Pancreas (tissue), 10 donors: Measurements from ENCODE around the gene CTSK. TPM values are rescaled to one million over a fixed set of nuclear protein-coding genes. Genes with fewer than 3 reads are reported as not detected.

ENCODE experiments used
- ATAC-seq, 4 donors: fragments of 200-7000 bp; cut with Tn5 transposase; one replicate each; pipeline versions ENCODE4 v1.8.0 to v1.9.1; 2020; ENCODE audit warnings: mild to moderate bottlenecking in 4 of 4, moderate library complexity in 4 of 4
- DNase-seq, 6 donors: peaks; one replicate each; pipeline ENCODE4 v3.0.0-alpha.2; 2020
- FAIRE-seq: peaks from 2 replicates; lab custom pipeline; 2012; peaks lifted over from hg19 to GRCh38; lab: Jason Lieb, UNC
- H3K27ac ChIP-seq, 4 donors: fragments of 200-600 bp; sonication (generic); 1 replicate in 3 of 4; 2 replicates in 1 of 4; pipeline versions ENCODE4 v1.5.0 to v1.8.0; 2020
- H3K27me3 ChIP-seq, 4 donors: fragments of 200-600 bp; one replicate each; pipeline ENCODE4 v1.8.0; 2021
- H3K36me3 ChIP-seq, 3 donors: fragments of 200-600 bp; sonication (generic) in 1 of 3; one replicate each; pipeline versions ENCODE4 v1.5.0 to v1.8.0; 2020 to 2021
- H3K4me1 ChIP-seq, 3 donors: fragments of 200-600 bp; one replicate each; pipeline ENCODE4 v1.8.0; 2021
- H3K4me3 ChIP-seq, 4 donors: fragments of 200-600 bp; sonication (generic) in 2 of 4; one replicate each; pipeline versions ENCODE4 v1.5.0 to v1.8.0; 2020 to 2021
- H3K9me3 ChIP-seq, 4 donors: fragments of 200-600 bp; one replicate each; pipeline ENCODE4 v1.8.0; 2021
- CTCF ChIP-seq, 4 donors: fragments of 200-600 bp; sonication (generic) in 3 of 4; IDR thresholded peaks; one replicate each; pipeline versions ENCODE4 v1.5.0 to v1.8.0; 2021; ENCODE audit warnings: antibody characterized with exemption in 4 of 4
- WGBS, 2 donors: extraction: QIAGEN DNeasy Blood & Tissue Kit; methylation state at CpG; one replicate each; pipeline ENCODE4 v1.1.7; 2013; 5-methylcytosine and 5-hydroxymethylcytosine counted together
- intact Hi-C, 3 donors: fragments of 100-400 bp; cut with DNase I; formaldehyde crosslinking; loops; one replicate each; pipeline versions ENCODE4 v1.11.1 to v1.14.2; 2022
- polyA plus RNA-seq, 2 donors: library from polyadenylated mRNA; stranded (reverse); fragments of 200-250 nt; gene quantifications; one replicate each; pipeline ENCODE4 v1.2.3, GENCODE V29; 2013
- total RNA-seq, 6 donors: library from RNA; stranded (reverse); fragmentation: NEBNext Ultra II Directional in 4 of 6; extraction: Animal tissue kit (Norgen Biotek cat#: 25700) in 4 of 6; gene quantifications; one replicate each; pipeline versions ENCODE4 v1.2.1 to v1.2.4, GENCODE V29; 2021 to 2023
- donor health status: healthy with polysubstance abuse.
- donor health status: DM: no; HTN: no; CAD: no; lungs with moderate emphysema.
- donor health status: DM: no; HTN: no; CAD: no.
- donor health status: control.
- donor health status: control.
- donor health status: Bipolar disorder and iron deficiency.
- donor health status: DM: yes; HTN: yes; CAD: no.
- donor health status: DM: no; HTN: no; CAD: no.
- donor health status: DM: no; HTN: no; CAD: no.
- donor health status: DM: yes; HTN: yes; CAD: no.

The CTSK gene
- total and polyA plus RNA-seq, 8 donors, result 1.5 to 34.6 (median 6.0) TPM

GRCh38 chr1:150751443-150751842, 56.6 kb downstream of the CTSK start:
- no peaks in the 10 kb centered on the region for H3K9me3 ChIP-seq
- no peak for FAIRE-seq
- 84 to 96% methylated on average over 5 to 6 of the region's 6 CpGs for WGBS, 2 donors
- TF ChIP-seq CTCF (IDR thresholded peaks at IDR 0.05), result no peak
- H3K4me1 ChIP-seq, result no peaks in the 10 kb centered on the region
- H3K27me3 ChIP-seq, result no peaks in the 10 kb centered on the region
- no peak for DNase-seq
- H3K4me3 ChIP-seq, result no peak overlapping the region
- H3K27ac ChIP-seq, result no peak overlapping the region
- no peak for ATAC-seq
- intact Hi-C loops, result no loop called here
- no peaks in the 10 kb centered on the region for H3K36me3 ChIP-seq

- no peak overlapping the region for H3K4me3 ChIP-seq
- no peaks in the 10 kb centered on the region for H3K4me1 ChIP-seq
- H3K27ac ChIP-seq, result no peak overlapping the region
- H3K9me3 ChIP-seq, result no peaks in the 10 kb centered on the region
- ATAC-seq, result no peak
- intact Hi-C loops, result no loop called here
- no peak for FAIRE-seq
- WGBS, 2 donors, result 86 to 87% methylated on average over 8 of the region's 8 CpGs
- TF ChIP-seq CTCF (IDR thresholded peaks at IDR 0.05), result no peak
- H3K36me3 ChIP-seq, result no peaks in the 10 kb centered on the region
- no peak for DNase-seq
- H3K27me3 ChIP-seq, result no peaks in the 10 kb centered on the region
These were observed 58.2 kb downstream of the CTSK start for GRCh38 chr1:150749720-150750311.

- Histone ChIP-seq H3K27ac (no peak overlapping the region), H3K36me3 (no peaks in the 10 kb centered on the region), H3K4me3 (no peak overlapping the region), H3K9me3 (no peaks in the 10 kb centered on the region), H3K27me3 (no peaks in the 10 kb centered on the region), H3K4me1 (no peaks in the 10 kb centered on the region)
- WGBS, 2 donors, result 90 to 93% methylated on average over 5 to 12 of the region's 12 CpGs
- no peak for ATAC-seq
- no peak for FAIRE-seq
- intact Hi-C loops, result no loop called here
- DNase-seq, result no peak
- TF ChIP-seq CTCF (IDR thresholded peaks at IDR 0.05), result no peak
These were observed 59.0 kb downstream of the CTSK start for GRCh38 chr1:150748878-150749719.

Other genes with a start within 250 kb of the CTSK start
- gene MCL1, start 228.7 kb downstream of the CTSK start, total RNA-seq, result 100 to 1,000 TPM in 3 of 6 donors, 10 to 100 TPM in 3; 91.6 to 163 (median 108) TPM
- gene MCL1, start 228.7 kb downstream of the CTSK start, polyA plus RNA-seq, result 10 to 100 TPM; 69.2 to 95.7 TPM
- gene ENSA, start 178.6 kb downstream of the CTSK start, total RNA-seq, result 10 to 100 TPM; 53.9 to 76.3 (median 67.9) TPM
- gene ENSA, start 178.6 kb downstream of the CTSK start, polyA plus RNA-seq, result 10 to 100 TPM; 62.6 to 86.0 TPM
- 10 to 100 TPM; 19.3 to 34.8 (median 27.7) TPM for gene GOLPH3L, start 111.1 kb downstream of the CTSK start, total RNA-seq
- gene GOLPH3L, start 111.1 kb downstream of the CTSK start, polyA plus RNA-seq, result 10 to 100 TPM; 10.5 to 14.5 TPM
- under 1 TPM in 2 of 6 donors, not detected in 4; 0.28 TPM for gene HORMAD1, start 87.4 kb downstream of the CTSK start, total RNA-seq
- gene HORMAD1, start 87.4 kb downstream of the CTSK start, polyA plus RNA-seq, result under 1 TPM in 1 of 2 donors, not detected in 1; 0.08 TPM
- 100 to 1,000 TPM in 1 of 6 donors, 10 to 100 TPM in 3, 1 to 10 TPM in 2; 6.5 to 126 (median 17.6) TPM for gene CTSS, start 42.5 kb downstream of the CTSK start, total RNA-seq
- 1 to 10 TPM; 6.7 to 8.0 TPM for gene CTSS, start 42.5 kb downstream of the CTSK start, polyA plus RNA-seq
- 10 to 100 TPM; 15.9 to 27.0 (median 20.3) TPM for gene ARNT, start 68.3 kb upstream of the CTSK start, total RNA-seq
- 10 to 100 TPM; 11.9 to 12.8 TPM for gene ARNT, start 68.3 kb upstream of the CTSK start, polyA plus RNA-seq
- not detected for gene CTXND2, start 78.9 kb upstream of the CTSK start, total RNA-seq
- gene CTXND2, start 78.9 kb upstream of the CTSK start, polyA plus RNA-seq, result not detected
- 10 to 100 TPM; 15.2 to 25.5 (median 20.6) TPM for gene SETDB1, start 118.1 kb upstream of the CTSK start, total RNA-seq
- gene SETDB1, start 118.1 kb upstream of the CTSK start, polyA plus RNA-seq, result 10 to 100 TPM; 20.5 to 23.1 TPM
- 100 to 1,000 TPM in 3 of 6 donors, 10 to 100 TPM in 3; 75.0 to 155 (median 94.6) TPM for gene CERS2, start 166.6 kb upstream of the CTSK start, total RNA-seq
- gene CERS2, start 166.6 kb upstream of the CTSK start, polyA plus RNA-seq, result 100 to 1,000 TPM; 112 to 122 TPM
- gene ANXA9, start 174.0 kb upstream of the CTSK start, total RNA-seq, result 10 to 100 TPM; 11.7 to 17.6 (median 13.8) TPM
- gene ANXA9, start 174.0 kb upstream of the CTSK start, polyA plus RNA-seq, result 10 to 100 TPM; 18.1 to 30.7 TPM
- 10 to 100 TPM; 24.1 to 35.5 (median 32.4) TPM for gene MINDY1, start 198.6 kb upstream of the CTSK start, total RNA-seq
- gene MINDY1, start 198.6 kb upstream of the CTSK start, polyA plus RNA-seq, result 10 to 100 TPM; 23.1 to 24.2 TPM
- gene PRUNE1, start 200.2 kb upstream of the CTSK start, total RNA-seq, result 10 to 100 TPM in 2 of 6 donors, 1 to 10 TPM in 4; 6.4 to 11.1 (median 8.1) TPM
- 10 to 100 TPM in 1 of 2 donors, 1 to 10 TPM in 1; 6.7 to 16.7 TPM for gene PRUNE1, start 200.2 kb upstream of the CTSK start, polyA plus RNA-seq
- under 1 TPM; 0.12 to 0.40 (median 0.14) TPM for gene BNIPL, start 228.3 kb upstream of the CTSK start, total RNA-seq
- under 1 TPM; 0.31 to 0.34 TPM for gene BNIPL, start 228.3 kb upstream of the CTSK start, polyA plus RNA-seq
- 1 to 10 TPM; 2.6 to 4.1 (median 3.2) TPM for gene C1orf56, start 239.5 kb upstream of the CTSK start, total RNA-seq
- 1 to 10 TPM; 3.0 to 4.8 TPM for gene C1orf56, start 239.5 kb upstream of the CTSK start, polyA plus RNA-seq